Gastroesophageal sphincter (tissue), 4 donors: ENCODE results near the gene APBB3. TPM values are rescaled to one million over a fixed set of nuclear protein-coding genes. Genes with fewer than 3 reads are reported as not detected.

Source experiments
- ATAC-seq: fragments of 150-250 bp; one replicate; pipeline ENCODE4 v1.9.1; 2016; ENCODE audit warnings: mild to moderate bottlenecking, moderate library complexity
- H3K27ac ChIP-seq, 4 donors: fragments of 200-600 bp; sonication (generic) in 3 of 4; 1 replicate in 3 of 4; 2 replicates in 1 of 4; pipeline ENCODE4 v1.5.1; 2016 to 2019
- H3K27me3 ChIP-seq: fragments of 200-600 bp; sonication (generic); one replicate; pipeline ENCODE4 v1.5.1; 2019
- H3K36me3 ChIP-seq, 2 donors: fragments of 200-600 bp; sonication (generic); one replicate each; pipeline ENCODE4 v1.5.1; 2019; ENCODE audit warnings: control low read depth in 1 of 2
- H3K4me1 ChIP-seq, 3 donors: fragments of 200-600 bp; sonication (generic); 1 replicate in 2 of 3; 2 replicates in 1 of 3; pipeline ENCODE4 v1.5.1; 2016 to 2019; ENCODE audit warnings: control low read depth in 2 of 3
- H3K4me3 ChIP-seq, 2 donors: fragments of 200-600 bp; sonication (generic); one replicate each; pipeline ENCODE4 v1.5.1; 2019; ENCODE audit warnings: mild to moderate bottlenecking in 1 of 2, moderate library complexity in 1 of 2
- H3K9me3 ChIP-seq, 3 donors: fragments of 200-600 bp; sonication (generic); one replicate each; pipeline ENCODE4 v1.5.1; 2017 to 2019; ENCODE audit warnings: control low read depth in 2 of 3
- CTCF ChIP-seq, 4 experiments: fragments of 200-600 bp in 2 of 4; fragments of 450-650 bp in 2 of 4; sonication (generic) in 1 of 4; IDR thresholded peaks; one replicate each; pipeline ENCODE4 v1.5.1; 2017 to 2019; ENCODE audit warnings: antibody characterized with exemption in 4 of 4, mild to moderate bottlenecking in 2 of 4, moderate library complexity in 2 of 4
- EP300 ChIP-seq: sonication (generic); formaldehyde crosslinking; IDR thresholded peaks from one replicate; pipeline ENCODE4 v1.6.1; 2017; ENCODE audit warnings: antibody characterized with exemption, mild to moderate bottlenecking
- POLR2A ChIP-seq, 2 donors: fragments of 450-650 bp; IDR thresholded peaks; one replicate each; pipeline ENCODE4 v1.6.1; 2017; ENCODE audit warnings: antibody characterized with exemption in 2 of 2, mild to moderate bottlenecking in 2 of 2, moderate library complexity in 1 of 2
- POLR2AphosphoS5 ChIP-seq: sonication (generic); formaldehyde crosslinking; IDR thresholded peaks from one replicate; pipeline ENCODE4 v1.6.1; 2017; ENCODE audit warnings: antibody characterized with exemption
- whole genome bisulfite sequencing, 2 donors: methylation state at CpG; one replicate each; pipeline ENCODE4 v1.1.5; 2018; ENCODE audit warnings: low coverage in 1 of 2; 5-methylcytosine and 5-hydroxymethylcytosine counted together
- total RNA-seq, 4 donors: library from RNA; depleted of rRNA; stranded (reverse); fragments of >200 nt; gene quantifications; one replicate each; pipeline ENCODE4 v1.1.0, GENCODE V29; 2016

APBB3 gene
- total RNA-seq, 4 donors from 2014 or later = 9.7 to 25.1 (median 17.5) TPM

- Histone ChIP-seq H3K27ac (peak overlapping the region in 2 of 4 donors; percentile 20 to 24), H3K9me3 (no peaks in the 10 kb centered on the region), H3K36me3 (no peaks in the 10 kb centered on the region), H3K4me3 (no peak overlapping the region), H3K27me3 (no peaks in the 10 kb centered on the region), H3K4me1 (peaks cover 0 to 2% (median 0%) of the 10 kb centered on the region in 3 donors)
- WGBS, 2 donors = 60 to 66% methylated on average over 1 to 2 of the region's 2 CpGs
- TF ChIP-seq POLR2A (IDR thresholded peaks at IDR 0.05) = no peak
- TF ChIP-seq POLR2AphosphoS5 = no peak
- no peak for ATAC-seq
These were observed 12.4 kb upstream of the APBB3 start for GRCh38 chr5:140576776-140577201.

- peak; percentile 61 for ATAC-seq
- H3K4me3 ChIP-seq = no peak overlapping the region
- WGBS, 2 donors = 53% methylated on average over 3 of the region's 8 CpGs; no CpG with 5 or more reads in 1 of the 2 donors
These were observed 10.9 kb upstream of the APBB3 start for GRCh38 chr5:140575309-140575708.

GRCh38 chr5:140574165-140574564 lies 9.8 kb upstream of the APBB3 start:
- no peaks in the 10 kb centered on the region for H3K9me3 ChIP-seq
- H3K27ac ChIP-seq = no peak overlapping the region
- TF ChIP-seq POLR2AphosphoS5 (no peak), EP300 (no peak), POLR2A (IDR thresholded peaks at IDR 0.05) (no peak), CTCF (IDR thresholded peaks at IDR 0.05) (no peak)
- no peaks in the 10 kb centered on the region for H3K27me3 ChIP-seq
- no peak overlapping the region for H3K4me3 ChIP-seq
- ATAC-seq = no peak
- 24 to 27% methylated on average over 3 of the region's 3 CpGs for WGBS, 2 donors
- H3K4me1 ChIP-seq = peaks cover 0 to 25% (median 6%) of the 10 kb centered on the region in 3 donors
- H3K36me3 ChIP-seq = peaks cover 0 to 16% of the 10 kb centered on the region in 2 donors

More at GRCh38 chr5:140575309-140575708, 10.9 kb upstream of the APBB3 start:
- Histone ChIP-seq H3K27me3 (no peaks in the 10 kb centered on the region), H3K27ac (no peak overlapping the region), H3K4me1 (peaks cover 0 to 14% (median under 1%) of the 10 kb centered on the region in 3 donors), H3K36me3 (peaks cover 0 to 9% of the 10 kb centered on the region in 2 donors), H3K9me3 (no peaks in the 10 kb centered on the region)
- TF ChIP-seq EP300 = no peak
- TF ChIP-seq CTCF (IDR thresholded peaks at IDR 0.05) = peak in 3 of 4 experiments; percentile 22 to 39 (median 26)
- TF ChIP-seq POLR2A (IDR thresholded peaks at IDR 0.05) = no peak
- TF ChIP-seq POLR2AphosphoS5 = no peak

GRCh38 chr5:140573683-140574082 lies 9.3 kb upstream of the APBB3 start:
- ATAC-seq = no peak
- peaks cover 0 to 28% (median 6%) of the 10 kb centered on the region in 3 donors for H3K4me1 ChIP-seq
- H3K9me3 ChIP-seq = no peaks in the 10 kb centered on the region
- H3K27ac ChIP-seq = no peak overlapping the region
- H3K36me3 ChIP-seq = peaks cover 0 to 20% of the 10 kb centered on the region in 2 donors
- TF ChIP-seq CTCF (IDR thresholded peaks at IDR 0.05) (no peak), EP300 (no peak), POLR2A (IDR thresholded peaks at IDR 0.05) (no peak), POLR2AphosphoS5 (no peak)
- no peak overlapping the region for H3K4me3 ChIP-seq
- WGBS, 2 donors = no CpG with 5 or more reads among the region's 7 CpGs
- H3K27me3 ChIP-seq = no peaks in the 10 kb centered on the region

- Histone ChIP-seq H3K4me3 (no peak overlapping the region), H3K4me1 (peaks cover 0 to 54% (median 17%) of the 10 kb centered on the region in 3 donors), H3K27ac (peak overlapping the region in 3 of 4 donors; percentile 52 to 64 (median 60)), H3K27me3 (no peaks in the 10 kb centered on the region), H3K36me3 (peaks cover 0 to 46% of the 10 kb centered on the region in 2 donors), H3K9me3 (no peaks in the 10 kb centered on the region)
- WGBS, 2 donors = 60% methylated on average over 1 of the region's 5 CpGs; no CpG with 5 or more reads in 1 of the 2 donors
- peak; percentile 36 for ATAC-seq
- TF ChIP-seq POLR2A (IDR thresholded peaks at IDR 0.05) = no peak
- TF ChIP-seq POLR2AphosphoS5 = no peak
- TF ChIP-seq EP300 = no peak
- no peak for TF ChIP-seq CTCF (IDR thresholded peaks at IDR 0.05)
These were observed 6.7 kb upstream of the APBB3 start for GRCh38 chr5:140571105-140571504.
